Activated naive CD4-positive, alpha-beta T cell treated with anti-CD3 and anti-CD28 coated beads, Interleukin-2, amount 50 U/mL, for 24 hours (primary cell): ENCODE data around the gene CKAP5.
"Not testable (repeated sequence)": the region's sequence is repeated elsewhere in the genome, so short reads cannot be mapped to it uniquely, and the experiment has no call there.

Source experiments
- H3K27ac Mint-ChIP-seq: one replicate; pipeline ENCODE4 v1.8.0; 2021; ENCODE audit warnings: mild to moderate bottlenecking, mixed read lengths
- H3K27me3 Mint-ChIP-seq: one replicate; pipeline ENCODE4 v1.8.0; 2021; ENCODE audit warnings: mixed read lengths
- H3K36me3 Mint-ChIP-seq: one replicate; pipeline ENCODE4 v1.8.0; 2021; ENCODE audit warnings: mixed read lengths
- H3K4me1 Mint-ChIP-seq: one replicate; pipeline ENCODE4 v1.8.0; 2021; ENCODE audit warnings: mixed read lengths
- H3K4me3 Mint-ChIP-seq: one replicate; pipeline ENCODE4 v1.8.0; 2021; ENCODE audit warnings: mild to moderate bottlenecking, mixed read lengths
- H3K9me3 Mint-ChIP-seq: one replicate; pipeline ENCODE4 v1.8.0; 2021; ENCODE audit warnings: mixed read lengths

Gene CKAP5

GRCh38 chr11:46727952-46728658, 118.0 kb downstream of the CKAP5 start:
- no peaks in the 10 kb centered on the region for H3K36me3 Mint-ChIP-seq
- H3K27me3 Mint-ChIP-seq, result no peaks in the 10 kb centered on the region
- no peaks in the 10 kb centered on the region for H3K9me3 Mint-ChIP-seq
- H3K4me3 Mint-ChIP-seq, result no peak overlapping the region
- no peak overlapping the region for H3K27ac Mint-ChIP-seq
- H3K4me1 Mint-ChIP-seq, result no peaks in the 10 kb centered on the region

GRCh38 chr11:46726206-46726862, 119.7 kb downstream of the CKAP5 start:
- Mint-ChIP-seq H3K27me3 (no peaks in the 10 kb centered on the region), H3K27ac (no peak overlapping the region), H3K4me1 (no peaks in the 10 kb centered on the region), H3K36me3 (no peaks in the 10 kb centered on the region), H3K9me3 (no peaks in the 10 kb centered on the region), H3K4me3 (no peak overlapping the region)

DNA sequence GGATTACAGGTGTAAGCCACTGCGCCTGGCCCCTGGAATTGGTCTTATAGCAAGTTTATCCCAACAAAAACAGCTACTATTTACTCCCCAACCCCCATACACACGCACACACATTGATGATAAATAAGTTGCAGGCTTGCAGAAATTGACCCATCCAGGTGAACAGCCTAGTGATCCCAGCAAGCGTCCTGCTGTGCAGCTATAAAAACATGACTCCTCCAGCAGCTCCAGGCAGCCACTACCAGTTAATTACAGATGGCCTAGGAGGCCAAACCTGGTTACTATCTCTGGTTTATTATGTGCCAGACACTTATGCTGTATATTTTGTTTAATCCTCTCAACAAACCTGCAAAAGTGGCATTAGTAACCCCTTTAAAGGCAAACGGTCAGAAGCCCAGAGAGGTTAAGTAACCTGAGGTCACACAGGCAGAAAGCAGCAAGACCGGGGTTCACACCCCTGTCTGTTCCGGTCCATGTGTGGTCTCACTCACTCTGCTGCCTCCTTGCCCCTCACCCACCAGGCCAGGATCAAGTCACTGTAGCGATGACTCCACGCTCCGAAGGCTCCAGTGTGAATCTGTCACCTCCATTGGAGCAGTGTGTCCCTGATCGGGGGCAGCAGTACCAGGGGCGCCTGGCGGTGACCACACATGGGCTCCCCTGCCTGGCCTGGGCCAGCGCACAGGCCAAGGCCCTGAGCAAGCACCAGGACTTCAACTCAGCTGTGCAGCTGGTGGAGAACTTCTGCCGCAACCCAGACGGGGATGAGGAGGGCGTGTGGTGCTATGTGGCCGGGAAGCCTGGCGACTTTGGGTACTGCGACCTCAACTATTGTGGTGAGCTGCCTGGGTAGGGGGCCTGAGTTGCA, 120.5 kb downstream of the CKAP5 start:
- Mint-ChIP-seq H3K36me3 (no peaks in the 10 kb centered on the region), H3K27me3 (no peaks in the 10 kb centered on the region), H3K4me1 (no peaks in the 10 kb centered on the region), H3K27ac (no peak overlapping the region), H3K9me3 (no peaks in the 10 kb centered on the region), H3K4me3 (no peak overlapping the region)

GRCh38 chr11:46724088-46724487, 122.0 kb downstream of the CKAP5 start:
- Mint-ChIP-seq H3K36me3 (no peaks in the 10 kb centered on the region), H3K4me1 (peaks cover under 1% of the 10 kb centered on the region), H3K9me3 (no peaks in the 10 kb centered on the region), H3K27me3 (no peaks in the 10 kb centered on the region), H3K4me3 (no peak overlapping the region), H3K27ac (no peak overlapping the region)

DNA sequence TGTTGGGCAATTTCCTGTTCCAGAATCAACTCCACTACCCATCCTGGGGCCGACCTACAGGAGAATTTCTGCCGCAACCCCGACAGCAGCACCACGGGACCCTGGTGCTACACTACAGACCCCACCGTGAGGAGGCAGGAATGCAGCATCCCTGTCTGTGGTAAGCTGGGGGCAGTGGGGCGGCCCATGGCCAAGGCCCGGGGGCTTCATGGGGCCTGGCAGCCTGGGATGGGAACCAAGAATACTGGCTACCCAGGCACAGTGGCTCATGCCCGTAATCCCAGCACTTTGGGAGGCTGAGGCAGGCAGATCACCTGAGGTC, 122.8 kb downstream of the CKAP5 start:
- H3K36me3 Mint-ChIP-seq, result no peaks in the 10 kb centered on the region
- H3K27me3 Mint-ChIP-seq, result no peaks in the 10 kb centered on the region
- H3K27ac Mint-ChIP-seq, result no peak overlapping the region
- peaks cover 8% of the 10 kb centered on the region for H3K4me1 Mint-ChIP-seq
- H3K9me3 Mint-ChIP-seq, result no peaks in the 10 kb centered on the region
- H3K4me3 Mint-ChIP-seq, result no peak overlapping the region

GRCh38 chr11:46722566-46723358, 123.3 kb downstream of the CKAP5 start:
- Mint-ChIP-seq H3K4me1 (peaks cover 12% of the 10 kb centered on the region), H3K9me3 (no peaks in the 10 kb centered on the region), H3K27ac (no peak overlapping the region), H3K4me3 (no peak overlapping the region), H3K27me3 (no peaks in the 10 kb centered on the region), H3K36me3 (no peaks in the 10 kb centered on the region)

- no peaks in the 10 kb centered on the region for H3K36me3 Mint-ChIP-seq
- H3K27me3 Mint-ChIP-seq, result no peaks in the 10 kb centered on the region
- no peak overlapping the region for H3K27ac Mint-ChIP-seq
- peaks cover 12% of the 10 kb centered on the region for H3K4me1 Mint-ChIP-seq
- H3K9me3 Mint-ChIP-seq, result no peaks in the 10 kb centered on the region
- no peak overlapping the region for H3K4me3 Mint-ChIP-seq
These were observed 124.8 kb downstream of the CKAP5 start for GRCh38 chr11:46721286-46721685.

- Mint-ChIP-seq H3K9me3 (no peaks in the 10 kb centered on the region), H3K36me3 (no peaks in the 10 kb centered on the region), H3K4me3 (no peak overlapping the region), H3K4me1 (peaks cover 12% of the 10 kb centered on the region), H3K27ac (no peak overlapping the region), H3K27me3 (no peaks in the 10 kb centered on the region)
These were observed 126.4 kb downstream of the CKAP5 start for GRCh38 chr11:46719543-46720218.

DNA sequence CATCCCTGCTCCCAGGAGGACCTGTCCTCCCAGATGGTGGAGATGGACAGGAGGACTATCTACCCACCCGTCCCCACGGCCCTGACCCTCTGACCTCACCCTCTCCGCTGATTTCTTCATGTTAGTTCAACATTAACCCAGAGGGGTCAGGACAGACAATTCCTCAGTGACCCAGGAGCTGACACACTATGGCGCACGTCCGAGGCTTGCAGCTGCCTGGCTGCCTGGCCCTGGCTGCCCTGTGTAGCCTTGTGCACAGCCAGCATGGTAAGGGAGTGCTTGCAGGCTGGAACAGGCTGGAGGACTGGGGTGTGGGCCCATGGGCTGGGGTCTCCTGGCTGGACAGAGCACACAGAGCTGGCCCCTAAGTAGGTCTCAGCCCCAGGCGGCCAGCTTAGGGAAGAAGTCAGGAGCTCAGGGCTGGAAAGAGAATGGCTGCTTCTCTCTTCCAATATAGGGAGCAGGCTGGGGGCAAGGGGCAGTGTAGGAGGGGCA, 127.0 kb downstream of the CKAP5 start, which contains the start of gene F2:
TSS of gene F2 (plus strand) at position 166 of the 495 bp plus-strand sequence. CDS start at position 189, 23 bp downstream.
- Mint-ChIP-seq H3K4me1 (peaks cover 12% of the 10 kb centered on the region), H3K9me3 (no peaks in the 10 kb centered on the region), H3K27me3 (no peaks in the 10 kb centered on the region), H3K36me3 (no peaks in the 10 kb centered on the region), H3K27ac (no peak within 1 kb of the TSS), H3K4me3 (no peak within 1 kb of the TSS)

DNA sequence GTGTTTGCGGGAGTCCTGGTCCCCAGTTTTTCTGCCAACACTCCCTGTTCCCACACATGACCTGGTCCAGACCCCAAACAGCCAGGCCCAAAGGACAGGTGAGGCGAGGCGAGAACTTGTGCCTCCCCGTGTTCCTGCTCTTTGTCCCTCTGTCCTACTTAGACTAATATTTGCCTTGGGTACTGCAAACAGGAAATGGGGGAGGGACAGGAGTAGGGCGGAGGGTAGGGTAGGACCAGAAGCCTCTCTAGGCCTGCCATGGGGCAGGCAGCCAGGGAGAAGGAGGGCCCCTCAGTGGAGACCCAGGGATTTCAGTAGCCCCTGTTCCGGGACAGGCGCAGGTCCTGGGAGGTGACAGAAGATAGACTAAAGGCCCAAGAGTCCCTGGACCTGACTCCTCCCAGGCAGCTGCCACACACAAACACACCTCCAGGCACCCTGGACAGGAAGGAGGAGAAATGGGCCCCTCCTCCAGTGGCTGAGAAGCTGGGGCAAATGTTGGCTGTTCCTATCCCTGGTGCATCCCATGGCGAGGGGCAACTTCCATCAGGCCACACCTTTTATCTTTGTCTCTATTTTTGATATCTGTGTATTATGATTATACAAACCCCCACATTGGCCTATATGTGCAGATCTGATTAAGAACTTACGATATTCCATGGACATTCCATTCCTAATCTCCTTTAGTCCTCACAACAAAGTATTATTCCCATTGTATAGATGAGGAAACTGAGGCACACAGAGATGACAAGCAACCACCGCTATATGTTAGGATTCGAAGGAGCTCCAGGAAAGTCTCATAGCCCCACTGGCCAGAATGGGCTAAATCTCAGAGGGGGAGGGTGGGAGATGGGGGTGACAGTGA, 127.7 kb downstream of the CKAP5 start:
- no peaks in the 10 kb centered on the region for H3K36me3 Mint-ChIP-seq

DNA sequence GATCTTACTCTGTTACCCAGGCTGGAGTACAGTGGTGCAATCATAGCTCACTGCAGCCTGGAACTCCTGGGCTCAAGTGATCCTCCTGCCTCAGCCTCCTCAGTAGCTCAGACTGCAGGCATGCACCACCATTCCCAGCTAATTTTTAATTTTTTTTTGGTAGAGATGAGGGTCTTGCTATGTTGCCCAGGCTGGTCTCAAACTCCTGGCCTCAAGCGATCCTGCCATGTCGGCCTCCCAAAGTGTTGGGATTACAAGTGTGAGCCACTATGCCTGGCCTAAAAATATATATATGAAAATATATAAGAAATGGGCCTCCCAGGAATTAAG, 128.3 kb downstream of the CKAP5 start:
- not testable (repeated sequence) for H3K27ac Mint-ChIP-seq, H3K9me3 Mint-ChIP-seq, H3K27me3 Mint-ChIP-seq, H3K36me3 Mint-ChIP-seq, H3K4me3 Mint-ChIP-seq
- H3K4me1 Mint-ChIP-seq, result peaks cover 12% of the 10 kb centered on the region

More for the DNA sequence above, 127.7 kb downstream of the CKAP5 start:
- no peaks in the 10 kb centered on the region for H3K9me3 Mint-ChIP-seq
- H3K27ac Mint-ChIP-seq, result no peak overlapping the region
- peaks cover 12% of the 10 kb centered on the region for H3K4me1 Mint-ChIP-seq
- H3K4me3 Mint-ChIP-seq, result no peak overlapping the region
- H3K27me3 Mint-ChIP-seq, result no peaks in the 10 kb centered on the region

GRCh38 chr11:46712874-46713576, 133.1 kb downstream of the CKAP5 start:
- H3K4me3 Mint-ChIP-seq, result no peak overlapping the region
- H3K4me1 Mint-ChIP-seq, result peaks cover under 1% of the 10 kb centered on the region
- no peaks in the 10 kb centered on the region for H3K36me3 Mint-ChIP-seq
- no peaks in the 10 kb centered on the region for H3K9me3 Mint-ChIP-seq
- no peaks in the 10 kb centered on the region for H3K27me3 Mint-ChIP-seq
- no peak overlapping the region for H3K27ac Mint-ChIP-seq

DNA sequence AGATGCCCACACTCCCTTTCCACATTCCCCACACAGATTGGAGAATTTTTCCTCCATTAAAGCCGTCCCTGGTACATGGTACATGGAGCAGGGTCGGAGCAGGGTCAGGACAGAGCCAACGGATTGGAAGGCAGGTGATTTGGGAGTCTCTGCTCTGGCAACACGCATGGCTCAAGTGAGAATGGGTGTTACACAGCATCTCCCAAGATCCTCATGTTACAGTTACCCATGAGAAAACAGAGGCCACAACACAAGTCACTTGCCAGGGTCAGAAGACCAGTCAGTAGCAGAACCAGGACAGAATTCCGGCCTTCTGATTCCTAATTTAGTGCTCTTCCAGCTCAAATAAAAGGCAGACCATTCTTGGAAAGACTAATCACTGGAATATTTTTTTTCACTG, 134.8 kb downstream of the CKAP5 start:
- H3K4me3 Mint-ChIP-seq, result no peak overlapping the region
- H3K9me3 Mint-ChIP-seq, result no peaks in the 10 kb centered on the region
- H3K36me3 Mint-ChIP-seq, result no peaks in the 10 kb centered on the region
- no peak overlapping the region for H3K27ac Mint-ChIP-seq
- H3K4me1 Mint-ChIP-seq, result no peaks in the 10 kb centered on the region
- no peaks in the 10 kb centered on the region for H3K27me3 Mint-ChIP-seq

DNA sequence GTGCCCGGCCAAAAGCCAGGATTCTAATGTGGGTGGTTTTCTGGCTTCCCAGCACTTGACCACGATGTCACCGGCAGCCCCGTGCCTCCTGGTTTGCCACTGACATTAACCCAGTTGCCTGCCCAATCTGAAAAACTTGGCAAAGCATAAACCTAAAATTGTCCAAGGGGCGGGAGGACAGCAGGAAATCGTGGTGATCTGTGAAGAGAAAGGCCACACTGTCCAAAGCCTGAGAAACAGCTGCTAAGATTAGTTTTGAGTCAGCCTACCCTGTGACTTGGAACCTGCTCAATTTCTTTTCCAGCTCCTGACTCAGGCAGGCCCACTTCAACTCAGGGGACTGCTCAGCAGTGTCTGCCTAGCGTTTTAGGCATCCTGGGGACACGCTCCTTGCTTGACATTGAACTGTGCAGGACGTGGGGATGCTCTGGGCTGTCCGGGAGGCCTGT, 135.2 kb downstream of the CKAP5 start:
- no peaks in the 10 kb centered on the region for H3K36me3 Mint-ChIP-seq
- H3K4me3 Mint-ChIP-seq, result no peak overlapping the region
- H3K27me3 Mint-ChIP-seq, result no peaks in the 10 kb centered on the region
- H3K27ac Mint-ChIP-seq, result no peak overlapping the region
- no peaks in the 10 kb centered on the region for H3K9me3 Mint-ChIP-seq
- H3K4me1 Mint-ChIP-seq, result no peaks in the 10 kb centered on the region
